Cardiac muscle cell (in vitro differentiated cells and primary cell): Measurements from ENCODE around the gene ACAT2. TPM values are rescaled to one million over a fixed set of nuclear protein-coding genes. Genes with fewer than 3 reads are reported as not detected.

Experiments
- DNase-seq, 2 donors: peaks; one replicate each; pipeline versions ENCODE4 v3.0.0 to v3.0.0-alpha.2; 2010 to 2017; ENCODE audit warnings: low read depth in 1 of 2, low spot score in 1 of 2
- H3K27ac ChIP-seq: fragments of 200-600 bp; sonication (generic); 2 replicates; pipeline ENCODE4 v1.5.1; 2016
- H3K27me3 ChIP-seq: fragments of 200-600 bp; sonication (generic); 2 replicates; pipeline ENCODE4 v1.6.0; 2016; ENCODE audit warnings: control low read depth
- H3K36me3 ChIP-seq: fragments of 200-600 bp; sonication (generic); 2 replicates; pipeline ENCODE4 v1.5.1; 2016; ENCODE audit warnings: control low read depth
- H3K4me1 ChIP-seq: fragments of 200-600 bp; sonication (generic); 2 replicates; pipeline ENCODE4 v1.8.1; 2017; ENCODE audit warnings: low read depth, mild to moderate bottlenecking, mixed run types
- H3K4me3 ChIP-seq: fragments of 200-600 bp; sonication (generic); 2 replicates; pipeline ENCODE4 v1.5.1; 2016; ENCODE audit warnings: mild to moderate bottlenecking
- H3K9me3 ChIP-seq: fragments of 200-600 bp; sonication (generic); 2 replicates; pipeline ENCODE4 v1.5.1; 2017; ENCODE audit warnings: low read depth, mild to moderate bottlenecking, control low read depth
- CTCF ChIP-seq: IDR thresholded peaks from 2 replicates; pipeline ENCODE4 v1.5.1; 2012; ENCODE audit warnings: low read depth, mild to moderate bottlenecking, low read length
- polyA plus RNA-seq: library from polyadenylated mRNA; unstranded; fragments of >200 nt; fragmentation: Nextera tagmentation; extraction: Ambion mirVana; gene quantifications from 2 replicates; pipeline ENCODE4 v1.2.1, GENCODE V29; 2016
- total RNA-seq: library from RNA; depleted of rRNA; stranded (reverse); fragments of >200 nt; gene quantifications from 2 replicates; pipeline ENCODE4 v1.2.3, GENCODE V29; 2016

The ACAT2 gene
- total and polyA plus RNA-seq, 2 experiments from 2014 or later = 14.2 to 179 TPM

DNA sequence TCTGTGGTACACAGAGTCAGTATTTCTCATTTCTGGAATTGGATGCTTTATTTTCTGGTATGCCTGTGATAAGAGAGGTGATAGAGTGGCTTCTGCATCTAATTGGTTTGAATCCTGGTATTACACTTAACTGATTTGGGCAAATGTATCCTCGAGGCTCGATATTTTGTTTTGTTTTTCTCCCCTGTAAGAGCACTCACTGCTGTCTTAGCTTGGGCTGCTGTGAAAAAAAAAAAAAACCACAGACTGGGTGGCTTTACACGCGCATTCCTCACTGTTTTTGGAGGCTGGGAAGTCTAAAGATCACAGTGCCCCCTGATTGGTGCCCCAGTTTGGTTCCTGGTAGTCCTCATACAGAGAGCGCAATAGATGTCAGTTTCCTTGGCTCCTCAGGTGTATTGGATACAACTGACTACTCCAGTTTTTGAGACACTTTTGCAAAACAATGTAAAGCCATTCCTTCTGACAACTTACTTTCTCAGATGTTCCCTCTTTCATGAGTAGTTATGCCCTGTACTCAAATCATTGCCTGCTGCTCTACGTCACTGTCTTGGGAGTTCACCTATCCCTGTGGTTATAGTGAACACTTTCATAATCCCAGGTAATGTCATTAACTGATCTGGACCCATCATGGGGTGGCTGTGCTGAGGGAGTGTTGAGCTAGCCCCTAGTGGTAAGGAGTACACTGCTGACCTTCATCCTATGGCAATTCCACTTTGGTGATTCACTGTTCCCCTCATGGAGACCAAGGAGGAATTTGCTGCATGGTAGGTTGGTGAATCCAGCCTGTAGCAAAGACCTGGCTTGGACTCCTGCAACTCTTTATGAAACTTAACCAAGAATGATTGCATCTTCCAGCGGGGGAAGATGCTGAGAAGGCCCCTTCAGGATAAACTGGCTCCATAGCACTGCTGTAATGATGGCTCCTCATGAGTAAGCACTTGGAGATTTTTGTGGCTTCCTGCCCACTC, 3.5 kb upstream of the ACAT2 start:
- Histone ChIP-seq H3K27ac (peak overlapping the region; percentile 18), H3K4me3 (no peak overlapping the region), H3K36me3 (peaks cover 31% of the 10 kb centered on the region), H3K27me3 (no peaks in the 10 kb centered on the region), H3K9me3 (no peaks in the 10 kb centered on the region), H3K4me1 (peaks cover 16% of the 10 kb centered on the region)
- peak in 1 of 2 donors; percentile 44 for DNase-seq
- TF ChIP-seq CTCF = peak; percentile 9

DNA sequence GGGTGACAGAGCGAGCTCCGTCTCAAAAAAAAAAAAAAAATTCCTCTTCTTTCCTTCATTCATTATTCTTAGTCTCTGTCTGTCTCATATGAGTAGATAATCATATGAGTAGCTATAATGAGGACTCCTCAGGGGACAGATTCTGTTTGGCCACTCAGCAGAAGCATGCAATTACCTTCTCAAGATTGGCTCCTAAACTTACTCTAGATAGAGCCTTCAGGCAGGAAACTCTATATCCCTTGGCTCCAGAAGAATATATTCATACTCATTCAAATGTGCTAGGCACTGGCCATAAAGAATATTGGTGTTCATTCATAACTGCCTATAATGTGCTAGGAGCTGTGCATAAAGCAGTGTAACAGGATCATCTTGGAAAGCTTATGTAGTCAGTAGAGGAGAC, 2.2 kb upstream of the ACAT2 start:
- TF ChIP-seq CTCF = no peak
- Histone ChIP-seq H3K9me3 (no peaks in the 10 kb centered on the region), H3K27ac (peak overlapping the region; percentile 89), H3K4me1 (peaks cover 16% of the 10 kb centered on the region), H3K4me3 (no peak overlapping the region), H3K36me3 (peaks cover 22% of the 10 kb centered on the region), H3K27me3 (no peaks in the 10 kb centered on the region)
- DNase-seq = no peak

DNA sequence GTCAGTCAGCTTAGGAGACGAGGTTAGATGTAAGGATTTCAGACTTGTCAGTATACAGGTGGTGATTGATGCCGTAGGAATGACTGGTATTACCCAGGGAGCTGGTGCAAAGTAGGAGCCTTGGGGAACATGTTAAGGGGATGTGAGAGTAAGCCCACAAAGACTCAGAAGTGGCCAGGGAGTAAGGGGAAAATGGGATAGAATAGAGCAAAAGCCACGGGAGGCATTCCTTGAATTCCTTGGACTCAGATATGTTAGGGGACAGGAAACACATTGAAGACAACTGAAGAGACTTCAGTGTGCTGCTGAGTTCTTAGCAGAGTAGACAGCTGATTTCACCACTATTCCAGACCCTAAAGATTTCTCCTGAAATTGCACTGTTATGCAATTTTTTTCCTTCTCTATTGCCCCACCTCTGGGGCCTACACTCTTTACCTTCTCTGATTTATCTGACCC, 1.2 kb upstream of the ACAT2 start:
- TF ChIP-seq CTCF = no peak
- Histone ChIP-seq H3K36me3 (peaks cover 19% of the 10 kb centered on the region), H3K9me3 (no peaks in the 10 kb centered on the region), H3K27me3 (no peaks in the 10 kb centered on the region), H3K4me3 (peak overlapping the region; percentile 45), H3K27ac (peak overlapping the region; percentile 89), H3K4me1 (peaks cover 16% of the 10 kb centered on the region)
- DNase-seq = peak in 1 of 2 donors; percentile 85

- no peaks in the 10 kb centered on the region for H3K9me3 ChIP-seq
- no peak for TF ChIP-seq CTCF
- no peaks in the 10 kb centered on the region for H3K27me3 ChIP-seq
- peak overlapping the region; percentile 89 for H3K27ac ChIP-seq
- peaks cover 20% of the 10 kb centered on the region for H3K36me3 ChIP-seq
- peak overlapping the region; percentile 45 for H3K4me3 ChIP-seq
- H3K4me1 ChIP-seq = peaks cover 16% of the 10 kb centered on the region
- DNase-seq = peak; percentile 30 to 31
Observed at GRCh38 chr6:159761129-159761872, 544 bp upstream of the ACAT2 start.

DNA sequence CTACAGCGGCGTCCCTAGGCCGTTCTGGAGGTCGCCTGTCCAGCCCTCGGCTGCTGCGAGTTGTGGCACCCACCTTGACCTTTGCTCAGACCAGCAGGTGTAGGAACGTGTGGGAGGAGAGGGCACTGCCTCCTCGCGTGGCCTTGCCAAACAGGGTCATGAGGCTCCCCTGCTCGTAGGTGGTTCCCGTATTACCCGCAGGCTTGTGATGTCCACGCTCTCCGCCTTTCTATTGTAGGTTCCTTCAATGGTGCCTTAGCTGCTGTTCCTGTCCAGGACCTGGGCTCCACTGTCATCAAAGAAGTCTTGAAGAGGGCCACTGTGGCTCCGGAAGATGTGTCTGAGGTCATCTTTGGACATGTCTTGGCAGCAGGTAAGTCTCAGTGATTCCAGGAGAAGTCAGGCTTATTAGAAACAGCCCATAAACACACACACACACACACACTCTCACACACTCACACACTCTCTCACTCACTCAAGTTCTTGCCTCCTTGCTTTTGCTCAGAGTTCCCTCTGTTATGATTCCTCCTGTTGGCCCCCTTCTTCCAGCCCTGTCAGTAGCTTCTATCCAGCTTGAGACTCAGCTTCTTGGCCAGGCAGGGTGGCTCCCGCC, 942 bp downstream of the ACAT2 start:
- Histone ChIP-seq H3K27ac (peak overlapping the region; percentile 89), H3K4me3 (peak overlapping the region; percentile 45), H3K4me1 (peaks cover 16% of the 10 kb centered on the region), H3K27me3 (no peaks in the 10 kb centered on the region), H3K9me3 (no peaks in the 10 kb centered on the region), H3K36me3 (peaks cover 32% of the 10 kb centered on the region)
- no peak for TF ChIP-seq CTCF
- no peak for DNase-seq
